NB4 (cell line): ENCODE measurements around the gene PDE8B.

Experiments
- MYC ChIP-seq: IDR thresholded peaks from 2 replicates; pipeline ENCODE4 v1.6.1; 2011; ENCODE audit warnings: low read depth, low read length
- TF ChIP-seq, protein P1 (sequence below): IDR thresholded peaks from one replicate; pipeline ENCODE4 v1.5.1; 2012; ENCODE audit warnings: low read depth, low read length

DNA sequence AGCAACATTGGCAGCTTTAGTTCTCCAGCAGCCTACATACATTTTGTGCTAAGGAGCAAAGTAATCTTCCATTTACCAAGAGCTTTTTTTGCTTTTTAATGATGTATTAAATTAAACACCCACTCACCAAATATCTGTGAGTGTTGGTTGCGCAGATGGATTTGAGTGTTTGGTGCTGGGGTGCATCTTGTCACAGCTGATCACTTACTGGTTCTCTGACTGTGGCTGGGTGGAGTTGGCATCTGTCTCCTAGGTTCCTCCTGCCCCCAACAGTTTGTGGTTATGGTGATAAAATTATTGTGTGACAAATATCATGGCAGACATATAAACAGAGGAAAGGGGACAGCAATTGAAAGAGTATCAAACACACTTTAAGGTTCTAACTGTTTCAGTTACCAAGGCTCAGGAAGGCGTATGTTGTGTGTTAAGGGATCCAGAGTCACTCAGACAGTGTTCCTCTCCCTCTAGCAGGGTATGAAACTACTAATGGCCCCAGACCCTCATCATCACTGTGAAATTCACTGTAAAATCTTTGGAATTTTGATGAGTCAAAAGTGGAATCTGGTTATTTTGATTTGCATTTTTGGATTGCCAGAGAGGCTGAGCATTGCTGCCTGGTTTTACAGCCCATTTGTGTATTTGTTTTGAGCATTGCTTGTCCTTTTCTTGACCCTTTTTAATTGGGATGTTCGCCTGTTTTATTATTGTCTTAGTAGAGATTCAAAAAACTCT, 81.7 kb downstream of the PDE8B start:
- TF ChIP-seq, protein P1, sequence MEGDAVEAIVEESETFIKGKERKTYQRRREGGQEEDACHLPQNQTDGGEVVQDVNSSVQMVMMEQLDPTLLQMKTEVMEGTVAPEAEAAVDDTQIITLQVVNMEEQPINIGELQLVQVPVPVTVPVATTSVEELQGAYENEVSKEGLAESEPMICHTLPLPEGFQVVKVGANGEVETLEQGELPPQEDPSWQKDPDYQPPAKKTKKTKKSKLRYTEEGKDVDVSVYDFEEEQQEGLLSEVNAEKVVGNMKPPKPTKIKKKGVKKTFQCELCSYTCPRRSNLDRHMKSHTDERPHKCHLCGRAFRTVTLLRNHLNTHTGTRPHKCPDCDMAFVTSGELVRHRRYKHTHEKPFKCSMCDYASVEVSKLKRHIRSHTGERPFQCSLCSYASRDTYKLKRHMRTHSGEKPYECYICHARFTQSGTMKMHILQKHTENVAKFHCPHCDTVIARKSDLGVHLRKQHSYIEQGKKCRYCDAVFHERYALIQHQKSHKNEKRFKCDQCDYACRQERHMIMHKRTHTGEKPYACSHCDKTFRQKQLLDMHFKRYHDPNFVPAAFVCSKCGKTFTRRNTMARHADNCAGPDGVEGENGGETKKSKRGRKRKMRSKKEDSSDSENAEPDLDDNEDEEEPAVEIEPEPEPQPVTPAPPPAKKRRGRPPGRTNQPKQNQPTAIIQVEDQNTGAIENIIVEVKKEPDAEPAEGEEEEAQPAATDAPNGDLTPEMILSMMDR: no peak
- TF ChIP-seq MYC: no peak
